BLaER1 (cell line): ENCODE results near the gene SNTG2.
A peak's percentile ranks its signal among the peaks of the same experiment; 100 is the strongest.

Experiments
- H3K27ac ChIP-seq: shearing (Covaris generic); formaldehyde crosslinking; 2 replicates; pipeline ENCODE4 v1.8.1; 2022
- H3K27me3 ChIP-seq: shearing (Covaris generic); formaldehyde crosslinking; 2 replicates; pipeline ENCODE4 v1.8.1; 2022
- H3K36me3 ChIP-seq: shearing (Covaris generic); formaldehyde crosslinking; 2 replicates; pipeline ENCODE4 v1.8.1; 2022
- H3K4me1 ChIP-seq: shearing (Covaris generic); formaldehyde crosslinking; 2 replicates; pipeline ENCODE4 v1.8.1; 2022
- H3K4me2 ChIP-seq: shearing (Covaris generic); formaldehyde crosslinking; 2 replicates; pipeline ENCODE4 v1.8.1; 2022
- H3K4me3 ChIP-seq: shearing (Covaris generic); formaldehyde crosslinking; 2 replicates; pipeline ENCODE4 v1.8.1; 2022
- H3K9ac ChIP-seq: shearing (Covaris generic); formaldehyde crosslinking; 2 replicates; pipeline ENCODE4 v1.8.1; 2022
- H3K9me3 ChIP-seq: shearing (Covaris generic); formaldehyde crosslinking; 2 replicates; pipeline ENCODE4 v1.8.1; 2022
- H4K20me1 ChIP-seq: shearing (Covaris generic); formaldehyde crosslinking; 2 replicates; pipeline ENCODE4 v1.8.1; 2022
- Cebpa-rat ChIP-seq: shearing (Covaris generic); IDR thresholded peaks from 2 replicates; pipeline ENCODE4 v1.8.1; 2022

SNTG2 gene

DNA sequence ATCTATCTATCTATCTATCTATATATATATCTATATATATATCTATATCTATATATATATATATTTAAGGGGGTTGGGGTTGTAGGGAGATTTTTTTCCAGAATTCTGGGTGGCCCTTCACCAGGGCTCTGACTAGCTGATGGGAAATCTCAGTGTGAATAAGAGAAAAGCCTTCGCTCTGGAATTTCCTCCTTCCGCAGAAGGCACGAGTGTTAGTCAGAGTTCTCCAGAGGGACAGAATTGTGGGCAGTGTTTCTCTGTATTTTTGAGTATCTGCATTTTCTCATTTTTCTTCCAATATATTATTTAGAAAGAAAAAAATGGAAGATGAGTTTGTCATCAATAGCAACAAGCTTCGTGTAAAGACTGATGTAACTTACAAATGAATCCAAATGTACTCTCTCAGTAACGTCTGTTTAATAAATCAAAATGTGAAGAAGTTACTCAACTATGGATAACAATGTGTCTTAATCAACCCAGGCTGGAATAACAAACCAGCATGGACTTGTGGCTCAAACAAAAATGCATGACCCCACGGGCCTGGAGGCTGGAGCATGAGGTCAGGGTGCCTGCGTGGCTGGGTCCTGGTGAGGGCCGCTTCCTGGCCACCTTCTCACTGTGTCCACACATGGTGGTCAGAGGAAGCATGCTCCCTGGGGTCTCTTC lies 10.6 kb upstream of the SNTG2 start:
- H3K9me3 ChIP-seq = peaks cover 24% of the 10 kb centered on the region

DNA sequence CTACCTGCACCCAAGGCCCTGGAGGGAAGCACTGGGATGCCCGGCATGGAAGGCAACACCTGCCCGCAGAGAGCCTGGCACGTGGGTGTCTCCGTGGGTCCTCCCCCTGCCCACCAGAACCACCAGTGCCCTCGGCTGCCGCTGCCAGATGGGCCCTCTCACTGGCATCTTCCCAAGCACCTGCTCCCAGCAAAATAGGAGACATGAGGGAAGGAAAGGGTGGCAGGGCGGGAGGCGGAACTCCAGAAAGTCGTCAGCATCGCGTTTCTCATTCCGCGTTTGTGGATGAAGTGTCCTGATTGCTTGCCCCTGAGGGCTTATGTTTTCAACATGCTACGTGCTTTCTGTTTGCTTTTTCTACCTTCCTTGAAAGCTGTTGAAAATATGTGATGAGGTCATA lies 8.8 kb upstream of the SNTG2 start:
- TF ChIP-seq Cebpa-rat = no peak
- Histone ChIP-seq H3K4me3 (no peak overlapping the region), H3K27ac (no peak overlapping the region), H3K9ac (no peak overlapping the region), H4K20me1 (no peaks in the 10 kb centered on the region), H3K4me1 (peaks cover 24% of the 10 kb centered on the region), H3K36me3 (no peaks in the 10 kb centered on the region), H3K27me3 (no peaks in the 10 kb centered on the region), H3K9me3 (peaks cover 18% of the 10 kb centered on the region), H3K4me2 (no peak overlapping the region)

More for the DNA sequence above, 10.6 kb upstream of the SNTG2 start:
- no peak overlapping the region for H3K4me2 ChIP-seq
- no peak overlapping the region for H3K9ac ChIP-seq
- H3K4me3 ChIP-seq = no peak overlapping the region
- no peak overlapping the region for H3K27ac ChIP-seq
- H3K27me3 ChIP-seq = no peaks in the 10 kb centered on the region
- TF ChIP-seq Cebpa-rat = no peak
- no peaks in the 10 kb centered on the region for H3K36me3 ChIP-seq
- peaks cover 11% of the 10 kb centered on the region; the same call in 1 of the 2 replicates for H3K4me1 ChIP-seq
- H4K20me1 ChIP-seq = no peaks in the 10 kb centered on the region

DNA sequence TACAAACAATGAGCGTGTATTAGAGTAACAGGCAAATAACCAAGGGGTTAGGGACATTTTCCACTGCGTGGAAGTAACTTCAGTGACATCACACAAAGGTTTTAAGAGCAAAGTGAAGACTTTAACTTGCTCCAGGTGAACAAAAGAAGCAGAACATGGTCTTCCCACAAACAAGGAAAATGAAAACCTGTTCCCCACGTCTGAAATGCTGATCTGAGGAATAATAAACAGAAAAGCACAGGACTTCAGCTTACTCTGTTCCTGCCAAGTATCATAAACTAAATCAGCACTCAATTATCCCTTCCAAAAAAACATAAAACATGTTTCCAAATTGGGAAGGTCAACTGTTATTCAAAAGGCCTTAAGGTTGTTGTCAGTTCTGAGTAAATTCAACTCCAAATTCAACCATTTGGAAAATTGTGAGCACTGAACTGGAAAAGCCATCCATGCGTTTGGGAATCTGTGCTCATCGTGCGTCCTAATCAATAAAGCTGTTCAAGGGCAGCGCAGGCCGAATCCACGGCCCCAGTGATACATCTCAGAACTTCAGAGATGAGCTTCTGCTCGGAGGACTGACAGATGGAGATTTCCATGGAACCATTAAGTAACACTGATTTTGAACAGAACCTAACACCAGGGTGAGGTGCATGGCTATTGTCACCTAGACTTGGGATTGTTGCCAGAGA lies 7.7 kb upstream of the SNTG2 start:
- Histone ChIP-seq H3K9ac (no peak overlapping the region), H3K4me2 (no peak overlapping the region), H4K20me1 (no peaks in the 10 kb centered on the region), H3K9me3 (peaks cover 10% of the 10 kb centered on the region), H3K27me3 (no peaks in the 10 kb centered on the region), H3K4me1 (peaks cover 35% of the 10 kb centered on the region), H3K27ac (no peak overlapping the region), H3K4me3 (no peak overlapping the region), H3K36me3 (no peaks in the 10 kb centered on the region)
- no peak for TF ChIP-seq Cebpa-rat

DNA sequence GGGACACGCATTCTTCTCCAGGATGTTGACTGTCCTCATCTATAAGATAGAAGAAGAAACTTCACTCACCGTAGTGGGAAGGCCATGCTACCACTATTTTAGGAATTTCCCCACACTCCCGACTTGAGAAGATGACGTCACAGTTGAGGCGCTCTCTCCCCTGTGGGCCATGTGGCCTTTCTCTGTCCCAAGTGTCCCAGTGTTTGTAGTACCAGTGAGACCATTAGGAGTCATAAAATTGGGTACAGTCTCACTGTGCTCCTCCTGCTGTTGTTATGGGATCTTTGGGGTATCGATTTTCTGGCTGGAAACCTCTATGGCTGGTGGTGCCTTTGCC lies 7.2 kb upstream of the SNTG2 start:
- no peak overlapping the region for H3K9ac ChIP-seq
- peaks cover 10% of the 10 kb centered on the region for H3K9me3 ChIP-seq
- no peak overlapping the region for H3K27ac ChIP-seq
- no peaks in the 10 kb centered on the region for H3K36me3 ChIP-seq
- H3K4me3 ChIP-seq = no peak overlapping the region
- peak overlapping the region; percentile 11; the same call in 1 of the 2 replicates for H3K4me2 ChIP-seq
- H4K20me1 ChIP-seq = no peaks in the 10 kb centered on the region
- peaks cover 36% of the 10 kb centered on the region for H3K4me1 ChIP-seq
- TF ChIP-seq Cebpa-rat = no peak
- no peaks in the 10 kb centered on the region; the same call in 1 of the 2 replicates for H3K27me3 ChIP-seq

DNA sequence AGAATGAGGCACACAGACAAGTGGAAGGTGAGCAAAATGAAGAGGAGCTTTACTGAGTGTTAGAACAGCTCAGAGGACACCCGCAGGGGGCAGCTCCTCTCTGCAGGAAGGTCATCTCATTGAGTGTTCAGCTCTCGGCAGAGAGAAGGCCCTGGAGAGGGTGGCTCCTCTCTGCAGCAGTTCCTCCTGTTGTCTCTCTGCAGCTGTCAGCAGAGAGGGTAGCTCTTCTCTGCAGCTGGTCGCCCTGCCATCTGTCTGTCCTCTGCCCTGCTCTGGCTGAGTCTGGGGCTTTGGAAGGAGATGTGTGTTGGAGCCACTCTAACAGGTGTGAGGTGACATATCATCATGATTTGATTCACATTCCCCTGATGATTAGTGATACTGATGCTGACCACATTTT lies 6.8 kb upstream of the SNTG2 start:
- TF ChIP-seq Cebpa-rat = no peak
- H3K36me3 ChIP-seq = no peaks in the 10 kb centered on the region
- no peak overlapping the region for H3K9ac ChIP-seq
- H3K9me3 ChIP-seq = peaks cover 10% of the 10 kb centered on the region
- H3K27ac ChIP-seq = no peak overlapping the region
- no peak overlapping the region for H3K4me3 ChIP-seq
- H3K4me2 ChIP-seq = peak overlapping the region; percentile 11; the same call in 1 of the 2 replicates
- H3K4me1 ChIP-seq = peaks cover 36% of the 10 kb centered on the region
- H4K20me1 ChIP-seq = no peaks in the 10 kb centered on the region
- peaks cover 4% of the 10 kb centered on the region for H3K27me3 ChIP-seq

DNA sequence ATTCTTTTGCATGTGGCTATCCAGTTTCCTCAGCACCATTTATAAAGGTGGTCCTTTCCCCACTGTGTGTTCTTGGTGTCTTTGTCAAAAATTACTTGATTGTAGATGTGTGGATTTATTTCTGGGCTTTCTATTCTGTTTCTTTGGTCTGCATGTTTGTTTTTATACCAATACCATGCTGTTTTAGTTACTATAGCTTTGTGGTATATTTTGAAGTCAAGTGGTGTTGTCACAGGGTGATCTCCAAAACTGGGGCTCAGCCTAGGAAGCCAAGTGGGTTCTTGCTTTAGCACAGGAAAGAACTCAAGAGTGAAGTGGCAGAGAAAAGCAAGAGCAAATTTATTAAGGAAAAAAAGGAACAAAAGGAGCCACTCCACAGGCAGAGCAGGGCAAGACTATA lies 6.0 kb upstream of the SNTG2 start:
- H3K27ac ChIP-seq = no peak overlapping the region
- H3K36me3 ChIP-seq = no peaks in the 10 kb centered on the region
- no peak overlapping the region for H3K9ac ChIP-seq
- peaks cover 10% of the 10 kb centered on the region for H3K9me3 ChIP-seq
- H3K4me2 ChIP-seq = no peak overlapping the region
- H3K27me3 ChIP-seq = peaks cover 13% of the 10 kb centered on the region
- H3K4me3 ChIP-seq = no peak overlapping the region
- H4K20me1 ChIP-seq = 0 out of 2 replicates have a peak, but pooled peaks cover 4% of the 10 kb centered on the region
- TF ChIP-seq Cebpa-rat = no peak
- peaks cover 40% of the 10 kb centered on the region for H3K4me1 ChIP-seq

DNA sequence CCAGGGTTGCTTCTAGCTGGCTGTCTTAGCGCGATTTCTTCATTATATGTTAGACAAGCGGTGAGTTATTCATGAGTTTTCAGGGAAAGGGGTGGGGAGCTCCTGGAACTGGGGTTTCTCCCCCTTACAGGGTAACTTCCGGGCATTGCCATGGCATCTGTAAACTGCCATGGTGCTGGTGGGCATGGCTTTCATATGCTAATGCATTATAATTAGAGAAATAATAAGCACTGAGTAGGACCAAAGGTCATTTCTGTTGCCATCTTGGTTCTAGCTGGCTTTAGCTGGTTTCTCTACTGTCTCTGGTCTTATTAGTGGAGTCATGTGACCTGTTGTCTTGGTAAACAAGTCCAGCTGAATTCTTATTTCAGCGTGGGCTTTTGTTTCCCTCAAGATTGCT lies 5.5 kb upstream of the SNTG2 start:
- TF ChIP-seq Cebpa-rat = no peak
- H3K9ac ChIP-seq = no peak overlapping the region
- H3K4me3 ChIP-seq = no peak overlapping the region
- peaks cover 17% of the 10 kb centered on the region for H3K27me3 ChIP-seq
- no peak overlapping the region for H3K27ac ChIP-seq
- peaks cover 10% of the 10 kb centered on the region for H3K9me3 ChIP-seq
- H3K4me1 ChIP-seq = peaks cover 44% of the 10 kb centered on the region
- no peaks in the 10 kb centered on the region for H3K36me3 ChIP-seq
- no peak overlapping the region for H3K4me2 ChIP-seq
- H4K20me1 ChIP-seq = 0 out of 2 replicates have a peak, but pooled peaks cover 5% of the 10 kb centered on the region

DNA sequence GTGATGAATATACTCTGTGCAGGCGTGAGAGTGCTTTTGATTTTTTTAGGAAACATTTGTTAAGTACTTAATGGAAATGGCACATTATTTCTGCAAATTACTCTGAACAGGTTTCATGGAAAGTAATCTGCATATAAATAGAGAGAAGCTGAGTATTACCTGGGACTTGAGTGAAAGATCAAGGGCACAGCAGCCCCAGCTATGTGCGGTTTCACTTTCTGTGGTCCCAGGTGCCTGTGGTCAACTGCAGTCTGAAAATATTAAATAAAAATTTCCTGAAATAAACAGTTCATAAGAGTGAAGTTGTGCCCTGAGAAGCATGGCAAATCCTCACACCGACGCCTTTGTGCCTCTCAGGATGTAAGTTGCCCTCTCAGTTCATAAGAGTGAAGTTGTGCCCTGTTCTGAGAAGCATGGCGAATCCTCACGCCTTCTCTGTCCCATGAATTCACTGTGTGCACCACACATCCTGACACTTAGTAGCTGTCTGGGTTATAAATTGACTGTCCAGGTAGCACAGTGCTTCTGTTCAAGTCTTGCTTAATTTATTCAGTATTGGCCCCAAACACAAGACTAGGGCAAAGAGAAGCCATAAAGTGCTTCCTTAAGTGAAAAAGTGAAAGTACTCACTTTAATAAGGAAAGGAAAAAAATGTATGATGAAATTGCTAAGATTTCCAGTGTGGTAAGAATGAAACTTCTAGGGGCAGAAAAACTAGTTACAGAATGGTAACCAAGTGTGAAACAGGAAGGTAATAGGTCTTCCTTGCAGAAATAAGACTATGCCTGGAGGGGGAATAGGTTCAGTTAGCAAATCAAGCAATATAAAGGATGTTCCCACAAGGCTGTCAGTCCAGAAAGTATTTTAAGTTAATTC lies 4.3 kb upstream of the SNTG2 start:
- no peak overlapping the region for H3K9ac ChIP-seq
- H3K4me1 ChIP-seq = peaks cover 44% of the 10 kb centered on the region
- 0 out of 2 replicates have a peak overlapping the region, but pooled peaks have one; percentile 23 for H3K4me3 ChIP-seq
- 0 out of 2 replicates have a peak, but pooled peaks cover 5% of the 10 kb centered on the region for H4K20me1 ChIP-seq
- TF ChIP-seq Cebpa-rat = no peak
- peaks cover 29% of the 10 kb centered on the region for H3K27me3 ChIP-seq
- 0 out of 2 replicates have a peak overlapping the region, but pooled peaks have one; percentile 5 for H3K27ac ChIP-seq
- H3K4me2 ChIP-seq = peak overlapping the region; percentile 71
- H3K36me3 ChIP-seq = no peaks in the 10 kb centered on the region
- H3K9me3 ChIP-seq = peaks cover 10% of the 10 kb centered on the region

DNA sequence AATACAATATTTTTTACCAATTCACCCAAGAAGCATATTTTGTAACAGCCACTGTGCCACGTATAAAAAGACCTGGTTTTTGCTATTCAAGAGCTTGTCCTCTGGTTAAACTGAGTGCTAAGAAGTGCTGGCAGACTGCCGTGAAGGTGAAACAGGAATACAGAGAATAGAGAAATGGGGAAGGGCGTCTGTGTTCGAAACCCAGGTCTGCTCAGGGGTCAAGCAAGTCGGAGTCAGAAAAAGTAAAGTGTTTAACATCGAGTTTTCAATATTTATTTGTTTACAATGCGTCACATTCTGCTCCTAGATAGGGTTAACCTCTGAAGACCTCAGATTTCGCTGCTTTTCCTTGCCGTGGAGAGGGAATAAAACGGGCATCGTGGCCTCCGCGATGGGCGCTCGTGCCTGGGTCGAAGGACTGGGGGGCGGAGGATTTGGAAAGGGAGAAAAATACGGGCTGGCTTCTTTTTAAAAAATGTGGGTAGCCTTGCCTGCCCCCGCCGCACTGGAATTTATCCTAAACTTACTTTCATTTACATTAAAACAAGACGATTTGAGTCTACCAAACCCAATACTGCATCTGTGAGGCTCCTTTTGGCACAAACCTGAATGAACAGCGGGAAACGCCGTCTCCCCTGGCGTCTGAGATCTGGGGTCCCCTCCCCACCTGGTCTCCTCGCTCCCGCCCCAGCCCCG lies 1.1 kb upstream of the SNTG2 start:
- H3K9ac ChIP-seq = peak overlapping the region; percentile 25; the same call in 1 of the 2 replicates
- peak overlapping the region; percentile 70 for H3K4me3 ChIP-seq
- no peak overlapping the region for H3K27ac ChIP-seq
- 0 out of 2 replicates have a peak, but pooled peaks cover 12% of the 10 kb centered on the region for H4K20me1 ChIP-seq
- H3K27me3 ChIP-seq = peaks cover 57% of the 10 kb centered on the region
- peaks cover 32% of the 10 kb centered on the region for H3K4me1 ChIP-seq
- H3K4me2 ChIP-seq = peak overlapping the region; percentile 89
- H3K9me3 ChIP-seq = peaks cover 7% of the 10 kb centered on the region
- H3K36me3 ChIP-seq = no peaks in the 10 kb centered on the region
- TF ChIP-seq Cebpa-rat = no peak
